A673 (cell line): ENCODE measurements around the gene CPA5. TPM values are rescaled to one million over a fixed set of nuclear protein-coding genes. Genes with fewer than 3 reads are reported as not detected.

Source experiments
- BruUV-seq: library from RNA; stranded (reverse); fragments of 400-500 nt; replicated peaks from 2 replicates; lab custom pipeline; 2021; lab: Mats Ljungman, UMichigan
- CTCF ChIA-PET: fragments of 300-600 bp; sonication (Branson Sonifier 250); formaldehyde crosslinking; loops from one replicate; lab custom pipeline; 2022; ENCODE audit warnings: antibody characterized with exemption; lab: Charles Lee
- POLR2A ChIA-PET: fragments of 300-600 bp; sonication (Branson Sonifier 250); formaldehyde crosslinking; loops from one replicate; lab custom pipeline; 2022; ENCODE audit warnings: antibody characterized with exemption; ENCODE audit not compliant: low non-redundant PET; lab: Charles Lee
- DNase-seq: peaks from one replicate; pipeline ENCODE4 v3.0.0-alpha.2; 2015; ENCODE audit warnings: low spot score
- H3K27ac ChIP-seq: fragments of 200-600 bp; sonication (generic); 2 replicates; pipeline ENCODE4 v1.5.1; 2016; ENCODE audit warnings: mixed run types, low read depth, mild to moderate bottlenecking, mixed read lengths, antibody characterized with exemption, low read length; ENCODE audit not compliant: poor library complexity, severe bottlenecking
- H3K27me3 ChIP-seq: fragments of 200-600 bp; sonication (generic); replicated peaks from 2 replicates; pipeline ENCODE4 v1.6.1; 2017; ENCODE audit warnings: mixed run types, low read depth, mild to moderate bottlenecking, mixed read lengths, antibody characterized with exemption, low read length; ENCODE audit not compliant: insufficient read depth, poor library complexity
- H3K36me3 ChIP-seq: fragments of 200-600 bp; sonication (generic); 2 replicates; pipeline ENCODE4 v1.6.1; 2016; ENCODE audit warnings: mixed run types, mild to moderate bottlenecking, mixed read lengths, antibody characterized with exemption, low read length; ENCODE audit not compliant: insufficient read depth, poor library complexity, severe bottlenecking
- H3K4me1 ChIP-seq: fragments of 200-600 bp; sonication (generic); 2 replicates; pipeline ENCODE4 v1.6.1; 2017; ENCODE audit warnings: mixed run types, mild to moderate bottlenecking, mixed read lengths, antibody characterized with exemption, low read length; ENCODE audit not compliant: insufficient read depth, poor library complexity, severe bottlenecking
- H3K4me3 ChIP-seq: fragments of 200-600 bp; sonication (generic); 2 replicates; pipeline ENCODE4 v1.5.1; 2016; ENCODE audit warnings: low read depth, mixed run types, mild to moderate bottlenecking, mixed read lengths, low read length; ENCODE audit not compliant: poor library complexity, severe bottlenecking
- H3K9me3 ChIP-seq: fragments of 200-600 bp; sonication (generic); 2 replicates; pipeline ENCODE4 v1.6.1; 2016; ENCODE audit warnings: mixed run types, low read depth, mild to moderate bottlenecking, mixed read lengths, antibody characterized with exemption, low read length; ENCODE audit not compliant: poor library complexity, severe bottlenecking
- CTCF ChIP-seq: fragments of 300-800, 200-600 bp; sonication (generic); conservative IDR thresholded peaks from 2 replicates; pipeline ENCODE4 v1.5.1; 2017; ENCODE audit warnings: low read depth, mild to moderate bottlenecking, antibody characterized with exemption, low read length, moderate library complexity, mixed read lengths
- EZH2 ChIP-seq: fragments of 200-600 bp; sonication (generic); IDR thresholded peaks from 2 replicates; pipeline ENCODE4 v1.6.1; 2017; ENCODE audit warnings: borderline replicate concordance, low read depth, mild to moderate bottlenecking, mixed read lengths, antibody characterized with exemption, low read length; ENCODE audit not compliant: poor library complexity, severe bottlenecking
- intact Hi-C: fragments of 100-400 bp; cut with micrococcal nuclease; formaldehyde crosslinking; loops from one replicate; pipeline ENCODE4 v1.10.0; 2022; ENCODE audit not compliant: unreplicated experiment
- total RNA-seq: library from RNA; stranded (reverse); gene quantifications from 2 replicates; pipeline ENCODE4 v1.2.3, GENCODE V29; 2021

Gene CPA5
- total RNA-seq, 1 experiment from 2014 or later = not detected

GRCh38 chr7:130329681-130330080 lies 14.9 kb upstream of the CPA5 start:
- Histone ChIP-seq H3K27me3 (no peaks in the 10 kb centered on the region), H3K27ac (no peak overlapping the region), H3K4me1 (no peaks in the 10 kb centered on the region), H3K4me3 (no peak overlapping the region), H3K36me3 (no peaks in the 10 kb centered on the region), H3K9me3 (no peaks in the 10 kb centered on the region)
- POLR2A ChIA-PET = no interaction called here
- TF ChIP-seq EZH2 (no peak), CTCF (no peak)
- CTCF ChIA-PET = no interaction called here
- intact Hi-C loops = no loop called here
- BruUV-seq = no TSS peak
- no peak for DNase-seq

- CTCF ChIA-PET = no interaction called here
- no peaks in the 10 kb centered on the region for H3K36me3 ChIP-seq
- no peaks in the 10 kb centered on the region for H3K9me3 ChIP-seq
- TF ChIP-seq EZH2 (no peak), CTCF (no peak)
- no peak overlapping the region for H3K27ac ChIP-seq
- no TSS peak for BruUV-seq
- intact Hi-C loops = no loop called here
- no peaks in the 10 kb centered on the region for H3K27me3 ChIP-seq
- POLR2A ChIA-PET = no interaction called here
- no peak for DNase-seq
- no peaks in the 10 kb centered on the region for H3K4me1 ChIP-seq
- H3K4me3 ChIP-seq = no peak overlapping the region
Observed at GRCh38 chr7:130332259-130333053, 12.2 kb upstream of the CPA5 start.

GRCh38 chr7:130333832-130334231 lies 10.8 kb upstream of the CPA5 start:
- Histone ChIP-seq H3K4me3 (no peak overlapping the region), H3K27me3 (no peaks in the 10 kb centered on the region), H3K9me3 (no peaks in the 10 kb centered on the region), H3K4me1 (no peaks in the 10 kb centered on the region), H3K36me3 (no peaks in the 10 kb centered on the region), H3K27ac (no peak overlapping the region)
- DNase-seq = no peak
- TF ChIP-seq EZH2 = no peak
- no peak for TF ChIP-seq CTCF
- CTCF ChIA-PET = no interaction called here
- BruUV-seq = no TSS peak
- intact Hi-C loops = no loop called here
- POLR2A ChIA-PET = no interaction called here
